HG03045 (cell line): ENCODE measurements around the gene POT1.

ENCODE experiments used
- ATAC-seq: cut with Tn5 transposase; IDR thresholded peaks from one replicate; pipeline ENCODE4 v1.9.1; 2021; ENCODE audit warnings: mild to moderate bottlenecking, moderate library complexity; ENCODE audit not compliant: unreplicated experiment

Gene POT1

DNA sequence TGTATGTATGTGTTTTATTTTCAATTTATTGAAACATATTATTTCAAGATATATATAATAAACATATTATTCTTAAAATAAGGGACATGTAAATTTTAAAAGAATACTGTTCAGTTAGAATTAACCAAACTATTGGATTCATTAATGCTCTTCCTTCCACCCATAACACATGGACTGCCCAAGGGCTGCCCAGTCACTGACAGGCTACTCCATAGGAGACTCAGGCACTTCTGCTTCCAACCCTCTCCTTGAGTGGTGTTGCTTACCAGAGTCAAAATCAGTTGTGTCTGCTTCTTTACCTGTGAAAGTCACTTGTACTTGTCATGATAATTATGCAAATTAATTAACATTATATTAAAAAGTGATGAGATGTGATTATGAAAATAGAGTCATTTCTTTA is 154.2 kb downstream of the POT1 start:
- no peak for ATAC-seq

DNA sequence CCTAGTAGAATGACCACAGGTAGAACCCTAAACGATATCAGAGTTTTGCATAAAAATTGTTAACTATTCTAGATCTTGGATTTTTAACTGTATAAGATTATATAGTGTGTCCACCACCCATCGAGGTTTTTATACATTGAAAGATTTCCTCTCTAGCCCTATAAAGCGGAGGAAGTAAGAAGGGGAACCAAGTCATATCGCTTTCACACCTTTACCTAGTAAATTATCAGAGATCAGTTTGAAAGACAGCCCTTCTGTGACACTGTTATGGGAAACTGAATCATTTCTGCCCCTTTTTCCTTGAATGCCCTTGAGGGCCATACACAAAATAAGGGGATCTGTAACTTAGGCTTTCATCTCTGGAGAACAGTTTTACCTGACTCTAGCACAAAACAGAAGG is 155.7 kb downstream of the POT1 start:
- ATAC-seq = no peak

DNA sequence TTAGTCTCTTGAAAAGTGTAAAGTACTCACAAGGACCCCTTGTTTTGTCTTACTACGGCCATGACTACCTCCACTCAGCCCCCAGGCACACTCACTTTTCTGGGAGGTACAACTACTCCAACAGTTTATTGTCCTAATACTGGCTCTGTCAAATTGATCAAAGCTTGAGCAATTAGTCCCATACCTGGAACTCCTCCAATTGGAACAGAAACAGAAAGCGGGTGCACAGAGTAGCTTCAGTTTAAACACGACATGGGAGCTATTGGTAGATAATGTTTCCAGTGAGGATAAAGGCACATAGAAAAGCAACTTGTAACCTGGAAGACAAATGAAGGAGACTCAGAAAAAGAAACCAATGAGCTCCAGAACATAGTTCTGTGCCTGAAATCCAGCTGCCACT is 156.3 kb downstream of the POT1 start:
- ATAC-seq = no peak
